Liver (tissue), 3 donors: ENCODE results near the gene SEMA5A.

Experiments used
- FOXA2 ChIP-seq: IDR thresholded peaks from 2 replicates; pipeline ENCODE4 v1.6.1; 2016; ENCODE audit warnings: antibody characterized with exemption
- GABPA ChIP-seq, 2 donors: IDR thresholded peaks in 1 of 2; conservative IDR thresholded peaks in 1 of 2; 2 replicates each; pipeline ENCODE4 v1.6.1; 2016; ENCODE audit warnings: antibody characterized with exemption in 2 of 2, mild to moderate bottlenecking in 1 of 2, moderate library complexity in 1 of 2
- JUND ChIP-seq, 2 donors: IDR thresholded peaks; 2 replicates each; pipeline ENCODE4 v1.6.1; 2016; ENCODE audit warnings: antibody characterized with exemption in 2 of 2
- TF ChIP-seq, protein P1 (sequence below): fragments of 150-350 bp; IDR thresholded peaks from 2 replicates; pipeline ENCODE4 v1.5.1; 2017; ENCODE audit warnings: improper control_type of control experiment, low read depth, low read length; ENCODE audit not compliant: missing input control
- donor health status: healthy.
- donor health status: healthy.

DNA sequence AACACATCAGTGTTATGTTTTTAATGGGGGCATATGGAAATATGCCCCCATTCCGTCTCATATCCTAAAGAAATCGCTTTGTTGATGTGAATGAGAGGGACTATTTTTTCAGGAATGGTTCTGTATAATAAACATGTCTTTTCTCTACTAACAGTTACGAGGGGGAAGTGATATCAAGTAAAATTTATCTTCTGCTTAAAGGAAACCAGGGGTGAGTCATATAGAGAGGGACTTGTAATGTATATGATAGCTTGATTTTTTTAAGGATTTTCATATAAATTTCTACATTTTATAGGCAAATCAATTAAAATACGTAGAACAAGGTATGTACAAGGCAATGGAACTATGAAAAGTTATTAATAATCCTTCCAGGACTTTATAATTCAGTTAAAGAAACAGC, 207.1 kb downstream of the SEMA5A start:
- TF ChIP-seq, protein P1, sequence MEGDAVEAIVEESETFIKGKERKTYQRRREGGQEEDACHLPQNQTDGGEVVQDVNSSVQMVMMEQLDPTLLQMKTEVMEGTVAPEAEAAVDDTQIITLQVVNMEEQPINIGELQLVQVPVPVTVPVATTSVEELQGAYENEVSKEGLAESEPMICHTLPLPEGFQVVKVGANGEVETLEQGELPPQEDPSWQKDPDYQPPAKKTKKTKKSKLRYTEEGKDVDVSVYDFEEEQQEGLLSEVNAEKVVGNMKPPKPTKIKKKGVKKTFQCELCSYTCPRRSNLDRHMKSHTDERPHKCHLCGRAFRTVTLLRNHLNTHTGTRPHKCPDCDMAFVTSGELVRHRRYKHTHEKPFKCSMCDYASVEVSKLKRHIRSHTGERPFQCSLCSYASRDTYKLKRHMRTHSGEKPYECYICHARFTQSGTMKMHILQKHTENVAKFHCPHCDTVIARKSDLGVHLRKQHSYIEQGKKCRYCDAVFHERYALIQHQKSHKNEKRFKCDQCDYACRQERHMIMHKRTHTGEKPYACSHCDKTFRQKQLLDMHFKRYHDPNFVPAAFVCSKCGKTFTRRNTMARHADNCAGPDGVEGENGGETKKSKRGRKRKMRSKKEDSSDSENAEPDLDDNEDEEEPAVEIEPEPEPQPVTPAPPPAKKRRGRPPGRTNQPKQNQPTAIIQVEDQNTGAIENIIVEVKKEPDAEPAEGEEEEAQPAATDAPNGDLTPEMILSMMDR = no peak
- no peak for TF ChIP-seq JUND (IDR thresholded peaks at IDR 0.05)
- no peak for TF ChIP-seq GABPA (IDR thresholded peaks at IDR 0.05 in 1 of 2, conservative IDR thresholded peaks at IDR 0.05 in 1 of 2)
- TF ChIP-seq FOXA2 = no peak
